H1 (cell line): ENCODE measurements around the gene RBFOX1. TPM values are rescaled to one million over a fixed set of nuclear protein-coding genes. Genes with fewer than 3 reads are reported as not detected.

Experiments used
- CHD2 ChIP-seq: IDR thresholded peaks from 2 replicates; pipeline ENCODE4 v1.6.1; 2012; ENCODE audit warnings: low read length, improper control_type of control experiment
- CHD7 ChIP-seq: fragments of 300-600 bp; sonication (generic); IDR thresholded peaks from 2 replicates; pipeline ENCODE4 v1.7.1; 2012; ENCODE audit warnings: low read length, moderate library complexity, mild to moderate bottlenecking, inconsistent platforms; ENCODE audit not compliant: insufficient replicate concordance
- EZH2 ChIP-seq: fragments of 200-600 bp; sonication (generic); IDR thresholded peaks from 2 replicates; pipeline ENCODE4 v1.7.1; 2012; ENCODE audit warnings: low read depth, mild to moderate bottlenecking, moderate library complexity, low read length, inconsistent platforms; ENCODE audit not compliant: severe bottlenecking
- GTF2F1 ChIP-seq: IDR thresholded peaks from 2 replicates; pipeline ENCODE4 v1.6.1; 2012; ENCODE audit warnings: low read depth, low read length, improper control_type of control experiment, borderline replicate concordance
- NANOG ChIP-seq: IDR thresholded peaks from 2 replicates; pipeline ENCODE4 v1.6.1; 2011; ENCODE audit warnings: low read length, low read depth, mild to moderate bottlenecking, inconsistent platforms; ENCODE audit not compliant: insufficient read depth, poor library complexity, severe bottlenecking
- SIX5 ChIP-seq: IDR thresholded peaks from 2 replicates; pipeline ENCODE4 v1.6.1; 2011; ENCODE audit warnings: mild to moderate bottlenecking, low read depth, low read length
- ZNF274 ChIP-seq: IDR thresholded peaks from 2 replicates; pipeline ENCODE4 v1.7.0; 2012; ENCODE audit warnings: low read length, borderline replicate concordance; ENCODE audit errors: extremely low read depth
- polyA plus RNA-seq, 7 experiments: library from polyadenylated mRNA; depleted of rRNA in 3 of 7; stranded (reverse) in 5 of 7; unstranded in 2 of 7; fragments of >200 nt in 5 of 7; fragments of 200-250 nt in 2 of 7; gene quantifications; 1 replicate in 5 of 7; 2 replicates in 1 of 7; 4 replicates in 1 of 7; pipeline versions ENCODE4 v1.2.1 to v1.2.3, GENCODE V29; 2011 to 2013; ENCODE audit warnings: missing spikeins in 2 of 7, mixed read lengths in 2 of 7
- total RNA-seq: library from RNA; stranded (reverse); fragmentation: NEBNext Ultra II Directional; extraction: Animal tissue kit (Norgen Biotek cat#: 25700); gene quantifications from 2 replicates; pipeline ENCODE4 v1.2.1, GENCODE V29; 2021

RBFOX1 gene
- total and polyA plus RNA-seq, 2 of the 8 experiments (the other 6 are each of a cell fraction or from before 2014, with no cell fraction given): 1.7 to 2.8 TPM

GRCh38 chr16:7378024-7378695 is 45.5 kb downstream of the RBFOX1 start (continued):
- TF ChIP-seq CHD7 (no peak), EZH2 (no peak), ZNF274 (no peak), NANOG (no peak), SIX5 (no peak), CHD2 (no peak), GTF2F1 (no peak)
